IMR-90 (cell line): ENCODE data around the gene SOX30.

Experiments
- MAFK ChIP-seq: IDR thresholded peaks from 2 replicates; pipeline ENCODE4 v1.6.1; 2012; ENCODE audit warnings: low read depth, low read length, improper control_type of control experiment
- POLR2A ChIP-seq: IDR thresholded peaks from 2 replicates; pipeline ENCODE4 v1.6.1; 2012; ENCODE audit warnings: mild to moderate bottlenecking, low read depth, low read length
- RFX5 ChIP-seq: IDR thresholded peaks from 2 replicates; pipeline ENCODE4 v1.8.0; 2012; ENCODE audit warnings: low read depth, mild to moderate bottlenecking, low read length, moderate library complexity
- TF ChIP-seq, protein P1 (sequence below): conservative IDR thresholded peaks from 2 replicates; pipeline ENCODE4 v1.5.1; 2012; ENCODE audit warnings: mild to moderate bottlenecking, low read depth, low read length, improper control_type of control experiment

GRCh38 chr5:157597277-157597676 is 55.0 kb downstream of the SOX30 start:
- TF ChIP-seq MAFK (no peak), POLR2A (no peak), RFX5 (no peak)
- TF ChIP-seq, protein P1, sequence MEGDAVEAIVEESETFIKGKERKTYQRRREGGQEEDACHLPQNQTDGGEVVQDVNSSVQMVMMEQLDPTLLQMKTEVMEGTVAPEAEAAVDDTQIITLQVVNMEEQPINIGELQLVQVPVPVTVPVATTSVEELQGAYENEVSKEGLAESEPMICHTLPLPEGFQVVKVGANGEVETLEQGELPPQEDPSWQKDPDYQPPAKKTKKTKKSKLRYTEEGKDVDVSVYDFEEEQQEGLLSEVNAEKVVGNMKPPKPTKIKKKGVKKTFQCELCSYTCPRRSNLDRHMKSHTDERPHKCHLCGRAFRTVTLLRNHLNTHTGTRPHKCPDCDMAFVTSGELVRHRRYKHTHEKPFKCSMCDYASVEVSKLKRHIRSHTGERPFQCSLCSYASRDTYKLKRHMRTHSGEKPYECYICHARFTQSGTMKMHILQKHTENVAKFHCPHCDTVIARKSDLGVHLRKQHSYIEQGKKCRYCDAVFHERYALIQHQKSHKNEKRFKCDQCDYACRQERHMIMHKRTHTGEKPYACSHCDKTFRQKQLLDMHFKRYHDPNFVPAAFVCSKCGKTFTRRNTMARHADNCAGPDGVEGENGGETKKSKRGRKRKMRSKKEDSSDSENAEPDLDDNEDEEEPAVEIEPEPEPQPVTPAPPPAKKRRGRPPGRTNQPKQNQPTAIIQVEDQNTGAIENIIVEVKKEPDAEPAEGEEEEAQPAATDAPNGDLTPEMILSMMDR = no peak
